Fibroblast of mammary gland (primary cell): Measurements from ENCODE around the gene NTSR2.

Experiments
- DNase-seq: peaks from one replicate; pipeline ENCODE4 v3.0.0-alpha.2; 2010; ENCODE audit warnings: low read depth
- H3K4me3 ChIP-seq: 2 replicates; pipeline ENCODE4 v1.5.1; 2011; ENCODE audit warnings: low read depth, mild to moderate bottlenecking, low read length, moderate library complexity; ENCODE audit not compliant: control insufficient read depth
- TF ChIP-seq, protein P1 (sequence below): conservative IDR thresholded peaks from 2 replicates; pipeline ENCODE4 v1.5.1; 2011; ENCODE audit warnings: low read depth, low read length, inconsistent platforms; ENCODE audit not compliant: control insufficient read depth, insufficient read depth

Gene NTSR2

DNA sequence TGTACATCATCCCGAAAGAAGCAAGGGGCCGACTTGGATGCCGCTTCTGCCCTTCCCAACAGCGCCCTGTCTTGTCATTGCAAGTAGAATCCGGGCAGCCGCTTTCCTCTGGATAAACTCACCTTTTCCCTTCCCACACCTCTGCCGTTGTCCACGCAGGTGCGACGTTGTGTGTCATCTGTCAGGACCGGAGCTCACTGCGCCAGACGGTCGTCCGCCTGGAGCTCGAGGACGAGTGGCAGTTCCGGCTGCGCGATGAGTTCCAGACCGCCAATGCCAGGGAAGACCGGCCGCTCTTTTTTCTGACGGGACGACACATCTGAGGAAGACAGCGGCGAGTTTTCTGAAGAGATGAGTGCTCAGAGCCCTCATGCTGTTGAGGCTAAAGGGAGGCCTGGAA is 29.9 kb downstream of the NTSR2 start:
- TF ChIP-seq, protein P1, sequence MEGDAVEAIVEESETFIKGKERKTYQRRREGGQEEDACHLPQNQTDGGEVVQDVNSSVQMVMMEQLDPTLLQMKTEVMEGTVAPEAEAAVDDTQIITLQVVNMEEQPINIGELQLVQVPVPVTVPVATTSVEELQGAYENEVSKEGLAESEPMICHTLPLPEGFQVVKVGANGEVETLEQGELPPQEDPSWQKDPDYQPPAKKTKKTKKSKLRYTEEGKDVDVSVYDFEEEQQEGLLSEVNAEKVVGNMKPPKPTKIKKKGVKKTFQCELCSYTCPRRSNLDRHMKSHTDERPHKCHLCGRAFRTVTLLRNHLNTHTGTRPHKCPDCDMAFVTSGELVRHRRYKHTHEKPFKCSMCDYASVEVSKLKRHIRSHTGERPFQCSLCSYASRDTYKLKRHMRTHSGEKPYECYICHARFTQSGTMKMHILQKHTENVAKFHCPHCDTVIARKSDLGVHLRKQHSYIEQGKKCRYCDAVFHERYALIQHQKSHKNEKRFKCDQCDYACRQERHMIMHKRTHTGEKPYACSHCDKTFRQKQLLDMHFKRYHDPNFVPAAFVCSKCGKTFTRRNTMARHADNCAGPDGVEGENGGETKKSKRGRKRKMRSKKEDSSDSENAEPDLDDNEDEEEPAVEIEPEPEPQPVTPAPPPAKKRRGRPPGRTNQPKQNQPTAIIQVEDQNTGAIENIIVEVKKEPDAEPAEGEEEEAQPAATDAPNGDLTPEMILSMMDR: no peak
- DNase-seq: no peak

DNA sequence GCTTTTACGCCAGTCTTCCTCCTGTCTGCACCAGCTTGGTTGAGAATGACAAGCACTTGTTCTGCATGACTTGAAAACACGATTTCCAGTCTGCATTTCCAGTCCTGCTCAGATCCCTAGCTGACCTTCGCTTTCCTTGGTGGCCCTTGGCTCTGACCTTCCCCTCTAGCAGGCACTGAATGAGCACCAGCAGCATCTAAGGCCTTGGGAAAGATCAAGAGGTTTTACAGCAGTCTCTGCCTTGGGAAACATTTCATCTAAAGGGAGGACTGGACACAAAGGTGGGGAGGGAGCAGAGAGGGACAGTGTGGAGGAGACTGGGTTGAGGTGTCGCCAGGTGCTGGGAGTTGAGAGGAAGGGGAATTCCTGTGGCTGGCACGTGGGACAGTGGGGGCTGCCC is 30.5 kb downstream of the NTSR2 start:
- H3K4me3 ChIP-seq: no peak overlapping the region
- TF ChIP-seq, protein P1: no peak
- no peak for DNase-seq

More for the DNA sequence above, 29.9 kb downstream of the NTSR2 start:
- H3K4me3 ChIP-seq: no peak overlapping the region

DNA sequence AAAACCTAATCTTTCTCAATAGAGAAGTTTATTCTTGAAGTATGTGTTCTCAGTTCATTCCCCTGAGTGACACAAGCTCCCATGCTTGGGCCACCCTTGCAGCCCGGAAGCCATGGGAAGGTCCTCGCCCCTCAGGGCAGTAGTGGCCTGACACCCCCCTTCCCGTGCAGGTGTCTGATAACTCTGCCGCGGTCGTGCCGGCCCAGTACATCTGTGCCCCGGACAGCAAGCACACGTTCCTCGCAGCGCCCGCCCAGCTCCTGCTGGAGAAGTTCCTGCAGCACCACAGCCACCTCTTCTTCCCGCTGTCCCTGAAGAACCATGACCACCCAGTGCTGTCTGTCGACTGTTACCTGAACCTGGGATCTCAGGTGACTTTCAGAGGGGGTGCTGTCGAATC is 32.4 kb downstream of the NTSR2 start:
- no peak for DNase-seq

DNA sequence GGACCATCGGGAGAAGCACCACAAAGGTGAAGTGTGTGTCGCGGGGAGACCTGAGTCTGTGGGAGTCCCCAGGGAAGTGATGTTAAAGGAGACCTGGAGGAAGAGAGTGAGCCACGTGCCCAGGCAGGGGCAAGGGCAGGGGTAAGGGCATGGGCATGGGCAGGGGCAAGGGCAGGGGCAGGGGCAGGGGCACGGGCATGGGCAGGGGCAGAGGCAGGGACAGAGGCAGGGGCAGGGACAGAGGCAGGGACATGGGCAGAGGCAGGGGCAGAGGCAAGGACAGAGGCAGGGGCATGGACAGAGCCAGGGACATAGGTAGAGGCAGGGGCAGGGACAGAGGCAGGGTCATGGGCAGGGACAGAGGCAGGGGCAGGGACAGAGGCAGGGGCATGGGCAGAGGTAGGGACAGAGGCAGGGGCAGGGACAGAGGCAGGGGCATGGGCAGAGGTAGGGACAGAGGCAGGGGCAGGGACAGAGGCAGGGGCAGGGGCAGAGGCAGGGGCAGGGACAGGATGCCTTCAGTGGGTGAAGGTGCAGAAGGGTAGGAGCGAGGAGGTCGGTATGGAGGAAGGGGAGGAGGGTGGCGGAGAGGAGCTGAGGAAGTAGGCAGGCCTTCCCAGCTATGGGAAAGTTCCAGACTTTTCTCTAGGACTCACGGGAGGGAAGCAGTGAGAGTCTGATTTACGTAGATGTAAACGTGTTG is 33.3 kb downstream of the NTSR2 start:
- H3K4me3 ChIP-seq: no peak overlapping the region
- no peak for DNase-seq
- TF ChIP-seq, protein P1: no peak

More for the DNA sequence above, 32.4 kb downstream of the NTSR2 start:
- no peak overlapping the region for H3K4me3 ChIP-seq
- TF ChIP-seq, protein P1: no peak

DNA sequence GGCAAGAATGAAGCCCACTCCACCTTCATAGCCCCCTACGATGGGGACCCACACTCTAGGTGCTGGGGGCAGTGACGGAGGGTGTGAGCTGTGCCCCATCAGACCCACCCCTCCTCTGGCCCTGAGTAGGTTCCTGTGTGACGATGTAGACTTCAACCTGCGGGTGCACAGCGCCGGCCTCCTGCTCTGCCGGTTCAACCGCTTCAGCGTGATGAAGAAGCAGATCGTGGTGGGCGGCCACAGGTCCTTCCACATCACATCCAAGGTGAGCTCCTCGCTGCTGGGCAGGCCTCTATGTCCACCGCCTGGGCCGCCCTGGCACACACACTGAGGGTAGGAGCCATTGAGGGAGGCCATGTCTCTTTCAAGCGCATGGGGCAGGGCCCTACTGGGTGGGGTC is 34.9 kb downstream of the NTSR2 start:
- DNase-seq: no peak
- TF ChIP-seq, protein P1: no peak
- H3K4me3 ChIP-seq: no peak overlapping the region

DNA sequence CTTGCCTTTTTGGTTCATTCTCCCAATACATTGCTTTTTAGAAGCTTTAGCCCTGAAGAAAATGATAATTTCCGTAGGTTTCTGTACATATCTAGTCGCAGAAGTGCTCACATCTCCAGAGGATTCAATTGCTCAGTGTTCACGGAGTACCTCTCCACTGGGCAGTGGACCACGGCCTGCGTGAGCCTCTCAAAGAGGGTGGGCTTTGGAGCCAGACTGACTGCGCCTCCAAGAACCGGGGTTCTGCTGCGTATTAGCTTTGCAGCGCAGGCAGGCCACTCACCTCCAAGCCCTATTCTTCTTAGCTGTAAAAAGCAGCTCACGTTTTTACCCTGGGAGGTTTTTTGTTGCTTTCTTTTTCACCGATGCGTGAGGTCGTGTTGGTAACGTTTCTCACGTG is 35.4 kb downstream of the NTSR2 start:
- TF ChIP-seq, protein P1: no peak
- no peak for DNase-seq
- H3K4me3 ChIP-seq: no peak overlapping the region

DNA sequence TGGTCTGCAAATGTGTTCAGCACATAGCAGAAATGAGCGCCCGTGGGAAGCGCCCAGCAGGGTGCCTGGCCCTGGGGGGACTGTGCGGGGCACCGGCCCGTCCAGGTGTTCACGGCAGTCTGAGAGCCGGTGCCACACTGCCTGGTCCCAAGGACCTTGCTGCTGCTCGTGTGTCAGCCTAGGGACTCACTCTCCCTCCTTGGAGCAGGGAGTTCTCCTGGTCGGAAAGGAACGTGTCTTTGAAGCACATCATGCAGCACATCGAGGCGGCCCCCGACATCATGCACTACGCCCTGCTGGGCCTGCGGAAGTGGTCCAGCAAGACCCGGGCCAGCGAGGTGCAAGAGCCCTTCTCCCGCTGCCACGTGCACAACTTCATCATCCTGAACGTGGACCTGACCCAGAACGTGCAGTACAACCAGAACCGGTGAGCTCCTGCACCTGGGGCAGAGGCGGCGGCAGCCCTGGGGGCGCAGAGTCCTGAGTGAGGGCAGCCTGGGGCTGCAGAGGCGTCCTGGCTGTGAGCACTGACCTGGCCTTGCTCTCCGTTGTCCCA is 36.0 kb downstream of the NTSR2 start:
- no peak for DNase-seq
- no peak overlapping the region for H3K4me3 ChIP-seq
- TF ChIP-seq, protein P1: no peak
